HEK293 (cell line): ENCODE results near the gene TCF3.
A peak's percentile ranks its signal among the peaks of the same experiment; 100 is the strongest.

Source experiments
- BCL11A ChIP-seq: fragments of 450-650 bp; formaldehyde crosslinking; IDR thresholded peaks from 2 replicates; pipeline ENCODE4 v1.5.1; 2016; ENCODE audit warnings: low read depth, missing biosample characterization, missing genetic modification characterization
- KLF16 ChIP-seq: fragments of 450-650 bp; formaldehyde crosslinking; IDR thresholded peaks from 2 replicates; pipeline ENCODE4 v1.5.1; 2017; ENCODE audit warnings: missing biosample characterization, missing genetic modification characterization
- SP3 ChIP-seq: fragments of 450-650 bp; formaldehyde crosslinking; IDR thresholded peaks from 2 replicates; pipeline ENCODE4 v1.5.1; 2016; ENCODE audit warnings: missing biosample characterization, missing genetic modification characterization
- WT1 ChIP-seq: fragments of 450-650 bp; formaldehyde crosslinking; IDR thresholded peaks from 2 replicates; pipeline ENCODE4 v1.5.1; 2016; ENCODE audit warnings: missing biosample characterization, missing genetic modification characterization
- ZBTB7A ChIP-seq: fragments of 450-650 bp; formaldehyde crosslinking; IDR thresholded peaks from 2 replicates; pipeline ENCODE4 v1.5.1; 2016; ENCODE audit warnings: low read depth, missing biosample characterization, missing genetic modification characterization
- ZFHX2 ChIP-seq: fragments of 450-650 bp; formaldehyde crosslinking; conservative IDR thresholded peaks from 2 replicates; pipeline ENCODE4 v1.5.1; 2016; ENCODE audit warnings: missing biosample characterization, missing genetic modification characterization
- ZNF112 ChIP-seq: fragments of 450-650 bp; formaldehyde crosslinking; IDR thresholded peaks from 2 replicates; pipeline ENCODE4 v1.5.0; 2017; ENCODE audit warnings: missing biosample characterization, missing genetic modification characterization
- ZNF132 ChIP-seq: fragments of 450-650 bp; formaldehyde crosslinking; IDR thresholded peaks from 2 replicates; pipeline ENCODE4 v1.5.1; 2017; ENCODE audit warnings: missing biosample characterization, missing genetic modification characterization, borderline replicate concordance
- ZNF140 ChIP-seq: fragments of 450-650 bp; formaldehyde crosslinking; IDR thresholded peaks from 2 replicates; pipeline ENCODE4 v1.5.1; 2016; ENCODE audit warnings: missing biosample characterization, missing genetic modification characterization
- ZNF184 ChIP-seq: fragments of 450-650 bp; IDR thresholded peaks from 2 replicates; pipeline ENCODE4 v1.5.1; 2018; ENCODE audit warnings: missing biosample characterization, mild to moderate bottlenecking, missing genetic modification characterization
- ZNF24 ChIP-seq: fragments of 450-650 bp; formaldehyde crosslinking; IDR thresholded peaks from 2 replicates; pipeline ENCODE4 v1.5.1; 2016; ENCODE audit warnings: missing biosample characterization, missing genetic modification characterization
- ZNF324 ChIP-seq: fragments of 450-650 bp; formaldehyde crosslinking; IDR thresholded peaks from 2 replicates; pipeline ENCODE4 v1.5.1; 2016; ENCODE audit warnings: missing biosample characterization, missing genetic modification characterization
- ZNF335 ChIP-seq: fragments of 450-650 bp; formaldehyde crosslinking; conservative IDR thresholded peaks from 2 replicates; pipeline ENCODE4 v1.5.1; 2016; ENCODE audit warnings: missing biosample characterization, missing genetic modification characterization
- ZNF354C ChIP-seq: fragments of 450-650 bp; formaldehyde crosslinking; IDR thresholded peaks from 2 replicates; pipeline ENCODE4 v1.5.1; 2016; ENCODE audit warnings: missing biosample characterization, missing genetic modification characterization, low read depth, borderline replicate concordance
- ZNF514 ChIP-seq: fragments of 450-650 bp; formaldehyde crosslinking; IDR thresholded peaks from 2 replicates; pipeline ENCODE4 v1.5.1; 2016; ENCODE audit warnings: missing biosample characterization, missing genetic modification characterization
- ZNF600 ChIP-seq: fragments of 450-650 bp; formaldehyde crosslinking; IDR thresholded peaks from 2 replicates; pipeline ENCODE4 v1.5.1; 2016; ENCODE audit warnings: missing biosample characterization, missing genetic modification characterization
- ZNF658 ChIP-seq: fragments of 450-650 bp; formaldehyde crosslinking; IDR thresholded peaks from 2 replicates; pipeline ENCODE4; 2016; ENCODE audit warnings: missing biosample characterization, missing genetic modification characterization
- ZNF785 ChIP-seq: fragments of 450-650 bp; formaldehyde crosslinking; IDR thresholded peaks from 2 replicates; pipeline ENCODE4 v1.5.1; 2016; ENCODE audit warnings: missing biosample characterization, missing genetic modification characterization
- TF ChIP-seq, protein P1 (sequence below): IDR thresholded peaks from 2 replicates; pipeline ENCODE4 v1.6.1; 2011; ENCODE audit warnings: mild to moderate bottlenecking, low read depth, low read length, borderline replicate concordance
- TF ChIP-seq, protein P2 (sequence below): fragments of 450-650 bp; formaldehyde crosslinking; IDR thresholded peaks from 2 replicates; pipeline ENCODE4 v1.5.1; 2016; ENCODE audit warnings: missing biosample characterization, missing genetic modification characterization
- TF ChIP-seq, protein P3 (sequence below): fragments of 450-650 bp; formaldehyde crosslinking; IDR thresholded peaks from 2 replicates; pipeline ENCODE4 v1.5.1; 2016; ENCODE audit warnings: missing biosample characterization, missing genetic modification characterization, borderline replicate concordance
- TF ChIP-seq, protein P4 (sequence below): fragments of 450-650 bp; formaldehyde crosslinking; IDR thresholded peaks from 2 replicates; pipeline ENCODE4 v1.5.0; 2017; ENCODE audit warnings: missing biosample characterization, missing genetic modification characterization, borderline replicate concordance
- TF ChIP-seq, protein P5 (sequence below): fragments of 450-650 bp; formaldehyde crosslinking; IDR thresholded peaks from 2 replicates; pipeline ENCODE4 v1.5.1; 2016; ENCODE audit warnings: missing biosample characterization, missing genetic modification characterization
- TF ChIP-seq, protein P6 (sequence below): fragments of 450-650 bp; formaldehyde crosslinking; IDR thresholded peaks from 2 replicates; pipeline ENCODE4 v1.5.1; 2016; ENCODE audit warnings: missing biosample characterization, missing genetic modification characterization

TCF3 gene

DNA sequence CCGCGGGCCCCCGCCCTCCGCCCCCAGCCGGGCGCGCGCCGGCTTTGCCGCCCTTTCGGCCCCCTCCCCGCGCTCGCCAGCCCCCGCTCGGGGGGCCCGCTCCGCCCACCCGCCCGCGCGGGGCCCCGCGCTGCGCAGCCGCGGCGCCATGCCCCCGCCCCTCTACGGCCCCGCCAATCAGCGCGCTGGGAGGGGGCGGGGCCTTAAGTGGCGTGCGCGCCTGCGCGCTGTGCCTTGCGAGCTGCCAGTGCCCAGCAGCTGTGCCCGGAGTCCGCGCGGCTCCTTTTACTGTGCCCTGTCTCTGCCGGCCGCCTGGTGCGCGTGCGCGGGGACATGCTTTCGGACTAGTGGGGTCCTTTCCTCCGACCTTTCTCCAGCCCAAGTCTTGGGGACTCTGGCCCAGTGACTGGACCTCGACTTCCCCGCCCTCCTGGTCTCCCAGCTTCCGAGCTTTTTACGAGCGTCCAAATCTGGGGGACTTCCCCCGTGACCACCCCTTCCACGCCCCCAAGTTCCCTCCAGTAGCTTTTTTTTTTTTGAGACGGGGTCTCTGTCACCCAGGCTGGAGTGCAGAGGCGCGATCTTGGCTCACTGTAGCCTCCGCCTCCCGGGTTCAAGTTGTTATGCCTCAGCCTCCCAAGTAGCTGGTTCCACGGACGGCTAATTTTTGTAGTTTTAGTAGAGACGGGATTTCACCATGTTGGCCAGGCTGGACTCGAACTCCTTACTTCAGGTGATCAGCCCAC is 59.5 kb downstream of the TCF3 start, which contains the start of gene MBD3 (continued):
- TF ChIP-seq SP3 (tag by site-specific recombination) (peak; percentile 83), ZNF112 (no peak), ZNF514 (tag by site-specific recombination) (no peak), BCL11A (peak; percentile 14; the same call in 1 of the 2 replicates), ZBTB7A (tag by site-specific recombination) (peak; percentile 75; the same call in 1 of the 2 replicates), ZNF140 (tag by site-specific recombination) (no peak), ZNF132 (no peak), WT1 (tag by site-specific recombination) (0 out of 2 replicates have a peak, but pooled peaks have one; percentile 23), ZFHX2 (tag by site-specific recombination) (0 out of 2 replicates have a peak, but pooled peaks have one; percentile 27), ZNF785 (tag by site-specific recombination) (no peak), ZNF354C (tag by site-specific recombination) (no peak), ZNF335 (tag by site-specific recombination) (peak; percentile 87), ZNF658 (no peak), ZNF600 (peak; percentile 36; the same call in 1 of the 2 replicates), ZNF324 (tag by site-specific recombination) (no peak), ZNF184 (tag by site-specific recombination) (no peak), ZNF24 (tag by site-specific recombination) (0 out of 2 replicates have a peak, but pooled peaks have one; percentile 23), KLF16 (tag by site-specific recombination) (0 out of 2 replicates have a peak, but pooled peaks have one; percentile 17)
- TF ChIP-seq, protein P1, sequence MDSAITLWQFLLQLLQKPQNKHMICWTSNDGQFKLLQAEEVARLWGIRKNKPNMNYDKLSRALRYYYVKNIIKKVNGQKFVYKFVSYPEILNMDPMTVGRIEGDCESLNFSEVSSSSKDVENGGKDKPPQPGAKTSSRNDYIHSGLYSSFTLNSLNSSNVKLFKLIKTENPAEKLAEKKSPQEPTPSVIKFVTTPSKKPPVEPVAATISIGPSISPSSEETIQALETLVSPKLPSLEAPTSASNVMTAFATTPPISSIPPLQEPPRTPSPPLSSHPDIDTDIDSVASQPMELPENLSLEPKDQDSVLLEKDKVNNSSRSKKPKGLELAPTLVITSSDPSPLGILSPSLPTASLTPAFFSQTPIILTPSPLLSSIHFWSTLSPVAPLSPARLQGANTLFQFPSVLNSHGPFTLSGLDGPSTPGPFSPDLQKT: no peak
- TF ChIP-seq, protein P2, sequence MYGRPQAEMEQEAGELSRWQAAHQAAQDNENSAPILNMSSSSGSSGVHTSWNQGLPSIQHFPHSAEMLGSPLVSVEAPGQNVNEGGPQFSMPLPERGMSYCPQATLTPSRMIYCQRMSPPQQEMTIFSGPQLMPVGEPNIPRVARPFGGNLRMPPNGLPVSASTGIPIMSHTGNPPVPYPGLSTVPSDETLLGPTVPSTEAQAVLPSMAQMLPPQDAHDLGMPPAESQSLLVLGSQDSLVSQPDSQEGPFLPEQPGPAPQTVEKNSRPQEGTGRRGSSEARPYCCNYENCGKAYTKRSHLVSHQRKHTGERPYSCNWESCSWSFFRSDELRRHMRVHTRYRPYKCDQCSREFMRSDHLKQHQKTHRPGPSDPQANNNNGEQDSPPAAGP (tag by site-specific recombination): peak; percentile 33; the same call in 1 of the 2 replicates
- TF ChIP-seq, protein P3, sequence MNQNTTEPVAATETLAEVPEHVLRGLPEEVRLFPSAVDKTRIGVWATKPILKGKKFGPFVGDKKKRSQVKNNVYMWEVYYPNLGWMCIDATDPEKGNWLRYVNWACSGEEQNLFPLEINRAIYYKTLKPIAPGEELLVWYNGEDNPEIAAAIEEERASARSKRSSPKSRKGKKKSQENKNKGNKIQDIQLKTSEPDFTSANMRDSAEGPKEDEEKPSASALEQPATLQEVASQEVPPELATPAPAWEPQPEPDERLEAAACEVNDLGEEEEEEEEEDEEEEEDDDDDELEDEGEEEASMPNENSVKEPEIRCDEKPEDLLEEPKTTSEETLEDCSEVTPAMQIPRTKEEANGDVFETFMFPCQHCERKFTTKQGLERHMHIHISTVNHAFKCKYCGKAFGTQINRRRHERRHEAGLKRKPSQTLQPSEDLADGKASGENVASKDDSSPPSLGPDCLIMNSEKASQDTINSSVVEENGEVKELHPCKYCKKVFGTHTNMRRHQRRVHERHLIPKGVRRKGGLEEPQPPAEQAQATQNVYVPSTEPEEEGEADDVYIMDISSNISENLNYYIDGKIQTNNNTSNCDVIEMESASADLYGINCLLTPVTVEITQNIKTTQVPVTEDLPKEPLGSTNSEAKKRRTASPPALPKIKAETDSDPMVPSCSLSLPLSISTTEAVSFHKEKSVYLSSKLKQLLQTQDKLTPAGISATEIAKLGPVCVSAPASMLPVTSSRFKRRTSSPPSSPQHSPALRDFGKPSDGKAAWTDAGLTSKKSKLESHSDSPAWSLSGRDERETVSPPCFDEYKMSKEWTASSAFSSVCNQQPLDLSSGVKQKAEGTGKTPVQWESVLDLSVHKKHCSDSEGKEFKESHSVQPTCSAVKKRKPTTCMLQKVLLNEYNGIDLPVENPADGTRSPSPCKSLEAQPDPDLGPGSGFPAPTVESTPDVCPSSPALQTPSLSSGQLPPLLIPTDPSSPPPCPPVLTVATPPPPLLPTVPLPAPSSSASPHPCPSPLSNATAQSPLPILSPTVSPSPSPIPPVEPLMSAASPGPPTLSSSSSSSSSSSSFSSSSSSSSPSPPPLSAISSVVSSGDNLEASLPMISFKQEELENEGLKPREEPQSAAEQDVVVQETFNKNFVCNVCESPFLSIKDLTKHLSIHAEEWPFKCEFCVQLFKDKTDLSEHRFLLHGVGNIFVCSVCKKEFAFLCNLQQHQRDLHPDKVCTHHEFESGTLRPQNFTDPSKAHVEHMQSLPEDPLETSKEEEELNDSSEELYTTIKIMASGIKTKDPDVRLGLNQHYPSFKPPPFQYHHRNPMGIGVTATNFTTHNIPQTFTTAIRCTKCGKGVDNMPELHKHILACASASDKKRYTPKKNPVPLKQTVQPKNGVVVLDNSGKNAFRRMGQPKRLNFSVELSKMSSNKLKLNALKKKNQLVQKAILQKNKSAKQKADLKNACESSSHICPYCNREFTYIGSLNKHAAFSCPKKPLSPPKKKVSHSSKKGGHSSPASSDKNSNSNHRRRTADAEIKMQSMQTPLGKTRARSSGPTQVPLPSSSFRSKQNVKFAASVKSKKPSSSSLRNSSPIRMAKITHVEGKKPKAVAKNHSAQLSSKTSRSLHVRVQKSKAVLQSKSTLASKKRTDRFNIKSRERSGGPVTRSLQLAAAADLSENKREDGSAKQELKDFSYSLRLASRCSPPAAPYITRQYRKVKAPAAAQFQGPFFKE (tag by site-specific recombination): no peak
- TF ChIP-seq, protein P4, sequence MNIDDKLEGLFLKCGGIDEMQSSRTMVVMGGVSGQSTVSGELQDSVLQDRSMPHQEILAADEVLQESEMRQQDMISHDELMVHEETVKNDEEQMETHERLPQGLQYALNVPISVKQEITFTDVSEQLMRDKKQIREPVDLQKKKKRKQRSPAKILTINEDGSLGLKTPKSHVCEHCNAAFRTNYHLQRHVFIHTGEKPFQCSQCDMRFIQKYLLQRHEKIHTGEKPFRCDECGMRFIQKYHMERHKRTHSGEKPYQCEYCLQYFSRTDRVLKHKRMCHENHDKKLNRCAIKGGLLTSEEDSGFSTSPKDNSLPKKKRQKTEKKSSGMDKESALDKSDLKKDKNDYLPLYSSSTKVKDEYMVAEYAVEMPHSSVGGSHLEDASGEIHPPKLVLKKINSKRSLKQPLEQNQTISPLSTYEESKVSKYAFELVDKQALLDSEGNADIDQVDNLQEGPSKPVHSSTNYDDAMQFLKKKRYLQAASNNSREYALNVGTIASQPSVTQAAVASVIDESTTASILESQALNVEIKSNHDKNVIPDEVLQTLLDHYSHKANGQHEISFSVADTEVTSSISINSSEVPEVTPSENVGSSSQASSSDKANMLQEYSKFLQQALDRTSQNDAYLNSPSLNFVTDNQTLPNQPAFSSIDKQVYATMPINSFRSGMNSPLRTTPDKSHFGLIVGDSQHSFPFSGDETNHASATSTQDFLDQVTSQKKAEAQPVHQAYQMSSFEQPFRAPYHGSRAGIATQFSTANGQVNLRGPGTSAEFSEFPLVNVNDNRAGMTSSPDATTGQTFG (tag by site-specific recombination): no peak
- TF ChIP-seq, protein P5, sequence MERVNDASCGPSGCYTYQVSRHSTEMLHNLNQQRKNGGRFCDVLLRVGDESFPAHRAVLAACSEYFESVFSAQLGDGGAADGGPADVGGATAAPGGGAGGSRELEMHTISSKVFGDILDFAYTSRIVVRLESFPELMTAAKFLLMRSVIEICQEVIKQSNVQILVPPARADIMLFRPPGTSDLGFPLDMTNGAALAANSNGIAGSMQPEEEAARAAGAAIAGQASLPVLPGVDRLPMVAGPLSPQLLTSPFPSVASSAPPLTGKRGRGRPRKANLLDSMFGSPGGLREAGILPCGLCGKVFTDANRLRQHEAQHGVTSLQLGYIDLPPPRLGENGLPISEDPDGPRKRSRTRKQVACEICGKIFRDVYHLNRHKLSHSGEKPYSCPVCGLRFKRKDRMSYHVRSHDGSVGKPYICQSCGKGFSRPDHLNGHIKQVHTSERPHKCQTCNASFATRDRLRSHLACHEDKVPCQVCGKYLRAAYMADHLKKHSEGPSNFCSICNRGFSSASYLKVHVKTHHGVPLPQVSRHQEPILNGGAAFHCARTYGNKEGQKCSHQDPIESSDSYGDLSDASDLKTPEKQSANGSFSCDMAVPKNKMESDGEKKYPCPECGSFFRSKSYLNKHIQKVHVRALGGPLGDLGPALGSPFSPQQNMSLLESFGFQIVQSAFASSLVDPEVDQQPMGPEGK (tag by site-specific recombination): peak; percentile 61
- TF ChIP-seq, protein P6, sequence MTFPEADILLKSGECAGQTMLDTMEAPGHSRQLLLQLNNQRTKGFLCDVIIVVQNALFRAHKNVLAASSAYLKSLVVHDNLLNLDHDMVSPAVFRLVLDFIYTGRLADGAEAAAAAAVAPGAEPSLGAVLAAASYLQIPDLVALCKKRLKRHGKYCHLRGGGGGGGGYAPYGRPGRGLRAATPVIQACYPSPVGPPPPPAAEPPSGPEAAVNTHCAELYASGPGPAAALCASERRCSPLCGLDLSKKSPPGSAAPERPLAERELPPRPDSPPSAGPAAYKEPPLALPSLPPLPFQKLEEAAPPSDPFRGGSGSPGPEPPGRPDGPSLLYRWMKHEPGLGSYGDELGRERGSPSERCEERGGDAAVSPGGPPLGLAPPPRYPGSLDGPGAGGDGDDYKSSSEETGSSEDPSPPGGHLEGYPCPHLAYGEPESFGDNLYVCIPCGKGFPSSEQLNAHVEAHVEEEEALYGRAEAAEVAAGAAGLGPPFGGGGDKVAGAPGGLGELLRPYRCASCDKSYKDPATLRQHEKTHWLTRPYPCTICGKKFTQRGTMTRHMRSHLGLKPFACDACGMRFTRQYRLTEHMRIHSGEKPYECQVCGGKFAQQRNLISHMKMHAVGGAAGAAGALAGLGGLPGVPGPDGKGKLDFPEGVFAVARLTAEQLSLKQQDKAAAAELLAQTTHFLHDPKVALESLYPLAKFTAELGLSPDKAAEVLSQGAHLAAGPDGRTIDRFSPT (tag by site-specific recombination): peak; percentile 98
